Mesodermal cell (in vitro differentiated cells): ENCODE results near the gene BBIP1.

Experiments
- H3K27ac ChIP-seq: 2 replicates; pipeline ENCODE4 v1.7.0; 2013; ENCODE audit warnings: mild to moderate bottlenecking, low read depth, low read length, moderate library complexity; ENCODE audit not compliant: severe bottlenecking
- H3K36me3 ChIP-seq: 2 replicates; pipeline ENCODE4 v1.7.1; 2013; ENCODE audit warnings: mild to moderate bottlenecking, low read length, moderate library complexity; ENCODE audit not compliant: control insufficient read depth, insufficient read depth
- H3K4me1 ChIP-seq: one replicate; pipeline ENCODE4 v1.7.1; 2013; ENCODE audit warnings: mild to moderate bottlenecking, low read length; ENCODE audit not compliant: insufficient read depth, control insufficient read depth, poor library complexity, severe bottlenecking
- H3K4me3 ChIP-seq: 2 replicates; pipeline ENCODE4 v1.7.0; 2013; ENCODE audit warnings: low read length, control low read depth, mild to moderate bottlenecking; ENCODE audit not compliant: insufficient read depth, poor library complexity, severe bottlenecking; ENCODE audit errors: extremely low read depth
- H3K9me3 ChIP-seq: 2 replicates; pipeline ENCODE4 v1.7.1; 2013; ENCODE audit warnings: mild to moderate bottlenecking, low read length, moderate library complexity; ENCODE audit not compliant: control insufficient read depth
- WGBS, 2 experiments: methylation state at CpG; one replicate each; pipeline ENCODE4 v1.1.5; 2013; ENCODE audit warnings: missing lambda C conversion rate in 2 of 2; ENCODE audit not compliant: insufficient coverage in 2 of 2; 5-methylcytosine and 5-hydroxymethylcytosine counted together

BBIP1 gene

DNA sequence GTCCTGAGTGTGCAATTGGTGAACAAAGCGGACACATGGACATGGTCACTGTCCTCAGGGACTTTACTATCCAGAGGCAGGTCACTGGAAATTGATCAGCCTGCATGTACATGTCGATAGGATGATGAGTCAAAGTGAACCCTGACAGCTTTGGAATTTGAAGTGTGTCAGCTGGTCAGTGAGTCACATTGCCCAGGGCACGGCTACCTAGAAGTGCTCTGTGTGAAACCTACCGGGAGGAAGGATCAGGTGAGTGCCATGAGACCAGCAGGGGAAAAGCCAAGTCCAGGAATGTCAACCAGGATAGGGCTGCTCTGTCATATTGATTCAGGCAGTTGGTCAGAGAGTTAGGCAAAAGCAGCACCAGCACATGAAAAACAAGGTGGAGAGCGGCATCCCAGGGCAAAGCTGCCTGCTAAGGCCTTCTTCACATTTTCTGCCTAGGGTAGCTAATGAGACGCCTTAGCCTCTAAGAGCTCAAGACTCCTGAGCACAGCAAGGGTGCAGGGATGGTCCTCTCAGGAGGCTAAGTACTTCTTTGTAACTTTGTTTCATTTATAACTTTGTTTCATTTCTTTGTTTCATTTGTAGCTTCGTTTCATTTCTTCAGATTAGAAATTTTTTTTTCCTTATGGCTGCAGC, 66.6 kb downstream of the BBIP1 start:
- Histone ChIP-seq H3K4me3 (no peak overlapping the region), H3K9me3 (no peaks in the 10 kb centered on the region), H3K27ac (no peak overlapping the region), H3K4me1 (peaks cover 15% of the 10 kb centered on the region), H3K36me3 (no peaks in the 10 kb centered on the region)
- WGBS, 2 experiments = 75 to 82% methylated on average over 6 of the region's 7 CpGs

DNA sequence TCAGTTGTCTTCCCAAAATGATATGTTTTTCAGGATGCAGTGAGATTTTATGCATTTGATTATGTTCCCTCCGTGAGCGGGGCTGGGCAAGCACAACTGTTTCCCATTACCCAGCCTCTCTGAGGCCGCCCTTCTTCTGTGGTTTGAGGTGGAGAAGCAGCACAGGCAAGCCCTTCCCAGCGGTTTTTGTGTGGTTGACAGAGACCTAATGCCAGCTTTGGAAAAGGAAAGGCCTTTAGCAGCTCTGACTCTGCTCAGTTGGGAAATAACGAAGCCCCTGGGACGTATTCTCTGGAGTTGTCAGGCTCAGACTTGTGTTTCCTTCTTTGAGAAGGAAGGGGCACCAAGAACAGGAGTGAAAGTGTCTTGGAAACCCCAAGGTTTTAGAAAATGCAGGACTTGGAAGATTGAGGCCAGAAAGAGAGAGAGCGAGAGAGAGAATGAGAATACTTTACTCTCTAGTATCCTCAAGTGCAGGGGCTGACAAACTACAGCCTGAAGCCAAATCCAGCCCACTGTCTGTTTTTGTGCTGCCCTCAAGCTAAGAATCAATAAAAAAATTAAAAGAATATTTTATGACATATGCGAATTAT, 67.9 kb downstream of the BBIP1 start:
- Histone ChIP-seq H3K9me3 (no peaks in the 10 kb centered on the region), H3K4me3 (no peak overlapping the region), H3K36me3 (no peaks in the 10 kb centered on the region), H3K27ac (no peak overlapping the region), H3K4me1 (peaks cover 21% of the 10 kb centered on the region)
- 79 to 83% methylated on average over 5 of the region's 8 CpGs for WGBS, 2 experiments

DNA sequence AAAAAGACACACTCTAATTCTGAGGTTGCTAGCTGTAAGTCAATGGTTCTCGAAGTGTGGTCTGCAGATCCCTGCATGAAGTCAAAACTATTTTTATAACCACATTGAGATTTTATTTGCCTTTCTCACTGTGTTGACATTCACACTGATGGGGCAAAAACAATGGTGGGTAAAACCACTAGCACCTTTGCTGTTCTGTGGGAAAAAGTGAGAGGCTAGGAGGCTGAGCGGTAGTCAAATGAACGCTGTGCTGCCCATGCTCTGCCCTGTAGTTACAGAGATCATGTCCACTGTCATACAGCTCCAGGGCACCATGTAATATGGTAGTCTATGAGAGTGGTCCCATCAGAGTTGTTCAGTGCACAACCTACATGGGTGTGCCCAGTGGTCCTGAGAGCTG, 68.9 kb downstream of the BBIP1 start:
- no peaks in the 10 kb centered on the region for H3K36me3 ChIP-seq
- no peaks in the 10 kb centered on the region for H3K9me3 ChIP-seq
- no peak overlapping the region for H3K27ac ChIP-seq
- WGBS, 2 experiments = 96 to 100% methylated on average over 2 to 3 of the region's 3 CpGs
- no peak overlapping the region for H3K4me3 ChIP-seq
- peaks cover 21% of the 10 kb centered on the region for H3K4me1 ChIP-seq
